Renal cortex interstitium (tissue), 11 donors: Measurements from ENCODE around the gene ZBTB6. TPM values are rescaled to one million over a fixed set of nuclear protein-coding genes. Genes with fewer than 3 reads are reported as not detected.
"Not testable (repeated sequence)": the region's sequence is repeated elsewhere in the genome, so short reads cannot be mapped to it uniquely, and the experiment has no call there.

Experiments
- DNase-seq, 11 donors: peaks; one replicate each; pipeline ENCODE4 v3.0.0-alpha.2; 2013; ENCODE audit warnings: low read depth in 9 of 11, low spot score in 4 of 11; ENCODE audit errors: extremely low read depth in 1 of 11
- polyA plus RNA-seq, 3 donors: library from polyadenylated mRNA; unstranded; fragments of 120-200 nt; gene quantifications; one replicate each; pipeline ENCODE4 v1.2.1, GENCODE V29; 2013; ENCODE audit not compliant: insufficient read length in 3 of 3

The ZBTB6 gene
- polyA plus RNA-seq, 3 donors, result 12.5 to 14.0 (median 13.9) TPM

DNA sequence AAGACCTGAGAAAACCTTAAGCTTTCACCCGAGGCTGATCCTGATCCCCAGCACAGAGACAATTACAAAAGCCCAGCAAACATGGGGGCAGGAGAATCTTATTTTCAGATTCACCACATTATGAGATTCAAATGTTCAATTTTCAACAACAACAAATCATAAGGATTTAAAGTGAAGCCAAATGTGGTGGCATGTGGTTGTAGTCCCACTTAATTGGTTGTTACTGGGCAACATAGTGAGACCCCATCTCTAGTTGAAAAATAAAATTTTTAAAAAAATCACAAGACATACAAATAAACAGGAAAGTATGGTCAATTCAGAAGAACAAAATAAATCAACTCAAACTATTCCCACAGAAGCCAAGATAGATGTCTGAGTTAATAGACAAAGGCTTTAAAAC, 23.8 kb upstream of the ZBTB6 start:
- no peak for DNase-seq

- no peak for DNase-seq
Measured at GRCh38 chr9:122936464-122936863, 23.3 kb upstream of the ZBTB6 start.

DNA sequence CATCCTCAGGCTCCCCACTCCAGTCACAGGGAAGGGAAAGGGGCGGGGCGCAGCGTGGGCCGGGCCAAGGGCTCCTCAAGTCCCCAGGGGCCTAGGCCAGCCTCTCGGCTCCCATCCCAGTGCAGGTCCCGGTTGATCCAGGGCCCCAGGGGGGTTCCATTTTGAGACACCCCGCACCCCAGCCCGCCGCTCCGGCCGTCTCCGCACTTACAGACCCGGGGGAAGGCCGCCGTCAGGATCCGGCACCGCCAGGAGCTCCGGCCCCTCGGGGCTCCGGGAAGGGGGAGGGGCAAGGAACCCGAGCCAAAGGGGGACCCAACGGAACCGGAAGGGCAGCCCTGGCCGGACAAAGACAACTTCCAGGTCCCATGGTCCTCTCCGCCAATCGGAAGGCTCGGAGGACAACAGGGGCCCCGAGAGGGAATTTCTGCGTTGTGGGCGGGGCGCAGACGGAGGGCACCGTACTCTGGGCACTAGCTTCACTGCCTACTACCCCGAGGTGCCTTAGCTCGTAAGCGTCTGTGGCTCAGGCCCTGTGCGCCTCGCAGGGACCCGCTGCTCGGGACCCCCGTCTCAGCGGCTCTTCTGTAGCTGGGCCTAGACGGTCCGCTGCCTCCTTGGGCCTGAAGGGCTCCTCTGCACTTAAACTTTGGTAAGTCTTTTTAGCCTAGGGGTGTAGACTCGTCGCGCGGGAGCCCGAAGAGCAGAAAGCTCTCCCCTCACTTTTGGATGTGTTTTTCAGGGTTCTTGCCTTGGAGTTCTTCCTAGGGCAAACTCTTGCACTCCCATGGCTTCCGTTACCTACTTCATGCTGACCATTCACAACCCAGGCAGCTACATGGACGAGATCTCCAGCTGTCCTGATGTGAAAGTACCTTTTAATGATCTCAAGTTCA, 18.4 kb upstream of the ZBTB6 start, which contains the start of gene ZBTB26:
Gene ZBTB26 (minus strand): TSS at position 287 of the 896 bp plus-strand sequence. CDS start 11,578 bp downstream, outside the sequence.
- peak; percentile 81 to 95 (median 88) for DNase-seq

DNA sequence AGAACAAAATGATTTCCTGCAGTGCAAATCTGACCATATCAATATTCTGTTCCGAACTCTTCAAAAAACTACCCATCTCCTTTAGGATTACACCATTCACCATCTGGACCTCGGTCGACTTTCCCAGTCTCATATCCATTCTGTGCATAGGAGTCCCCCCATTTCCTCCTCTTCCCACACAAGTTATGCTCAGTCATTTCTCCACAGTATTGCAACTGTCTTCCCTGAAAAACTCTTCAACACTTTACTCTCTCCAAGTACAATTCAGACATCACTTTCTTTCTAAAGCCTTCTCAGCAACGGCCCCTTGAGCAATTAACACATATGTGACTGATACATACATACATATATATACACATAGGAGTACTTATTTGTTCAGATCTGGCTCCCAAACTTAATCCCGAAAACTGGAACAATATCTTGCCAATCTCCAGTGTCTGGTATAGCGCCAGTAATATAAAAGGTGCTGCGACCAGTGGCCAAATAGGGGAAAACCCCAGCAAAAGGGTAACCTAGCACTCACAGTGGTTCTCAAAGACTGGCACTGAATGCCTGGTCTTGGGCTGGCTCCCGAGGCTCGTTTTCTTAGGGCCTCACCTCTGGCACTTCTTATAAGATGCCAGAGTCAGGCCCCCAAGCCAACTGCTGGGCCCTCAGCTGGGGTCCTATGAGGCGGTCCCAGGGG, 17.6 kb upstream of the ZBTB6 start:
- no peak for DNase-seq

DNA sequence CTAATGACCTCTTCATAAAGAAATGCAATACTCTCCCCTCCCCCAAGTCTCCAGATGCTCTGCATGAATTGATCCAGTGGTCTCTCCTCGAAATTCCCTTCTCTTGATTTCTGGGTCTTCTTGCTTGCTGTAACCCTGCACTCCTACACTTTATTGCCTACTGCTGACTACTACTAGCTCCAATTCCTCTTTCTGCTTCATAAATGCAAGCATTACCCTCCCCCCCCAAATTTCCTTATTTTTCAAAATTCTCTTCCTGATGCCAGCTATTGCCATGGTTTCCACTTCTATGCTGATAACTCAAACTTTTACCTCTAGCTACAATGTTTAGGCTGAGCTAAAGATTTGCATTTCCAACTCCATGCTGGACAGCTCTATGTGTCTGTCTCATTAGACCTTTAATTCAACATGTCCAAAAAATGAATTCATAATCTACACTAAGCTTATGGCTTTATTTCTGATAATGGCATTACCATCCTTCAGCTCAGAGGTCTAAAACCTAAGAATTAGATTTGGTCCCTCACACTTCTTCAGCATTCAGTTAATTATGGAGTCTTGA, 16.8 kb upstream of the ZBTB6 start:
- DNase-seq, result no peak

DNA sequence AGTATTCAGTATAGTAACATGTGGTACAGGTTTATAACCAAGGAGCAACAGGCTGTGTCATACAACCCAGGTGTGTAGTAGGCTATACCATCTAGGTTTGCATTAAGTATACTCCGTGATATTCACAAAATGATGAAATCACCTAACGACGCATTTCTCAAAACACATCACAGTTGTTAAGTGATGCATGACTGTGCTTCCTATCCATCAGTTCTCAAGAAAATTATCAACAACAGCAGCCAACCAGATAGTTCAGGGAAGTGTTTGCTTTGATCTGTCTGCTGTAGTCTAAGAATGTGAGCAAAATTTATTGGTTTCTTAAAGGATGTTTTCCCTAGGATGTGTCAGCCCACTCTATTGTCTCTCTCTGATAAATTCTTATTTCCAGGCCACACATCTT, 10.8 kb upstream of the ZBTB6 start:
- DNase-seq, result no peak

DNA sequence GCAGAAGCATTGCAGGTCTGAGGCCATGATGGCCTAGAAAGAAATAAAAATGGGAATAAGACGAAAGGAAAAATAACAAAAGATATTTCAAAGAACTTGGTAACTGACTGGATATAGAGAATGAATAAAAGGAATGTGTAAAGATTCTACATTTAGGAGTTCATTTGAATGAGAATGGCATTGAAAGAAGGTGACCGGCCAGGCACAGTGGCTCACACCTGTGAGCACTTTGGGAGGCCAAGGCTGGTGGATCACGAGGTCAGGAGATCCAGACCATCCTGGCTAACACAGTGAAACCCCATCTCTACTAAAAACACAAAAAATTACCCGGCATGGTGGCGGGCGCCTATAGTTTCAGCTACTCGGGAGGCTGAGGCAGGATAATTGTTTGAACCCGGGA, 9.6 kb upstream of the ZBTB6 start:
- DNase-seq, result no peak

DNA sequence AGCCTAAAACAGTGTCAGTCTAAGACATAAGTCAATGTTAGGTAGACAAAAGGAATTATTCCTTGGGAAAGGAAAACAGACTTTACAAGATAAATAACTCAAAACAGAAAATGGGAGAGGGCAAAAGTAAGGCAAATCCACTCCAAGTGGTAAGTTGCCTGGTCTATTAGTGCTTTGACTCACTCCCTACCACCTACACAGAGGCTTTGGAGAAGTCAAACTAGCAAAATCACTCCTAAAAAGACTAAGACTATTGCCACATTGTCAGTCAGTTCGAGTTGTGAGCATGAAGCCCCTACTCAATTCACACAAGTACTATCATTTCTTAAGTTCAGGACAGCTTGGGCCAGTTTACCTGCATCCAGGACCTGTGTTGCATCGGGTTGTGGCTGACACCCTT, 5.2 kb upstream of the ZBTB6 start:
- no peak for DNase-seq

DNA sequence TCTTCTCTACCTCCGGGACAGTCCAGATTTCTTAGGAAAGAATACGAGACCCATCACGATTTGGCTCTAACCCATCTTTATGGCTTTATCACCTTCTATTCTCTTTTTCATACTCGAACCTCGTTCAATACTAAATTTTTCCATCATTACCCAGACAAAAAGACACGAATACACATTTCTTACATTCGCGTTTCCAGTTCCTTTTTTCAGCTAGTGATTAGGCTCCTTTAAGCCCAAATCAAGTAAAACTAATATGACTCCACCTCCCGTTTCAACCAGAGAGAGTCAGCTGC, 506 bp downstream of the ZBTB6 start:
- no peak for DNase-seq

DNA sequence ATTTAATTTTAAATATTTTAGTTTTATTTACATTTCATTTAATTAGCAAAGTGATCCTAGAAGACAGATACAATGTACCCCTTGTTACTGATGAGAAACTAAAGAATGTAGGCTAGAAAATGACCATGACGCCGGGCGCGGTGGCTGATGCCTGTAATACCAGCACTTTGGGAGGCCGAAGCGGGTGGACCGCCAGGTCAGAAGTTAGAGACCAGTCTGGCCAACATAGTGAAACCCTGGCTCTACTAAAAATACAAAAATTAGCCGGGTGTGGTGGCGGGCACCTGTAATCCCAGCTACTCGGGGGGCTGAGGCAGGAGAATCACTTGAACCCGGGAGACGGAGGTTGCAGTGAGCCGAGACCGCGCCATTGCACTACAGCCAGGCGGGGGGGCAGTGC, 7.0 kb downstream of the ZBTB6 start:
- not testable (repeated sequence) for DNase-seq

GRCh38 chr9:122904823-122905710, 8.1 kb downstream of the ZBTB6 start, which contains the start of gene RC3H2:
RC3H2 (minus strand) TSS chr9:122905359; CDS start chr9:122897509, 7,850 bp downstream.
- DNase-seq, result peak; percentile 99 to 100 (median 100)

DNA sequence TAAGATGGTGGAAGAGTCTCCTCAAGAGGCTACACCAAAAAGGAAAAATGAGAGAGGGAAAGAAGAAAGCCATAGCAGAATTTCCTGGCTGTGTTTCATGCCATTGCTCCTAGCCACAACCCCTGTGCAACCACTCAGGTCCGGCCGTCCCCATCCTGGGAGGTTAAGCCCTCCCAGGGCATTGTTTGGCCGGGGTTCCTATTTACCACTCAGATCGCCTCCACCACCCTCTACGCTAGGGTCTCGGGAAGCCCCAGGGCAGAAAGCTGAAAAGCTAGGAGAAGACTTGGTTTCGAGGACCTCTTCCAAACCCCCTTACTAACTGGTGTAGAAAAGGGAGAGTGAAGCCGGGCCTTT, 8.7 kb downstream of the ZBTB6 start:
- DNase-seq, result peak in 4 of 11 donors; percentile 7 to 30 (median 20)

DNA sequence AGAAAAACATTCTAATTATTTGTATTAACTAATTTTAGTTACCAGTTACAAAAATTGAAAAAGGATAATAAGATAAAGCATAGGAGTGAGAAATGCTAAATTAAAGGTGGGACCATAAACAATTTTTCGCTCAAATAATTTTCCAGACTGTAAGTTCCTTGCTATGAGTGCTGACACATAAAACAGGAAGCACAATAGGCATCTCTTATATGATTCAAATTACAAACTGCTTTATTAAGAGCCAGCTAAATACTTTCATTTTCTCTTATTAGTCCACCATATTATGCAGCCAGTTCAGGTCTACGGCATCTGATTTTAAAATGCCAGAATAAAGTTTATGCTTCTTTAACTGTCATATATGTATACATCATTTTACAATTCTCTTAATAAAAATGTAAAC, 12.3 kb downstream of the ZBTB6 start:
- DNase-seq, result no peak

DNA sequence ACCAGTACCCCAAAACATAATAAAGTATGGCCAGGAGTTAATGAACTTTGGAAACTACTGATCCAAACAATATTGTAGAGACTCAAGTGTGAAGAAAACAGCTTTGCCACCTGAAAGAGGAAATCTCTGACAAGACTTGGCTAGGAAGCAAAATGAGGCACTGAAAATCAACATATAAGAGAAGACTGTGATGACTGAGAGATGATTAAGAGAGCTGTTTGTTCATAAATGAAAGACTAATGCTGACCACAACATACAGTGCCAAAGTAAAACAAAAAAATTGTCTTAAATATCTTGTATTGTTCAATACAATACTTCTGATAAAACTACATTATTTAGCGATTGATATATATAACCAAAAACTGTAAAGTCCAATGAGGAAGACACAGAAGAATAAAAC, 15.2 kb downstream of the ZBTB6 start:
- DNase-seq, result no peak

GRCh38 chr9:122888480-122888879, 24.6 kb downstream of the ZBTB6 start:
- no peak for DNase-seq

- no peak for DNase-seq
Measured at GRCh38 chr9:122883125-122883524, 30.0 kb downstream of the ZBTB6 start.

GRCh38 chr9:122879443-122879842, 33.7 kb downstream of the ZBTB6 start:
- DNase-seq, result no peak

- no peak for DNase-seq
Measured at GRCh38 chr9:122875523-122875922, 37.6 kb downstream of the ZBTB6 start.

- DNase-seq, result not testable (repeated sequence)
Measured at GRCh38 chr9:122867276-122867675, 45.8 kb downstream of the ZBTB6 start.
